H9 (cell line): ENCODE results near the gene GPR68. TPM values are rescaled to one million over a fixed set of nuclear protein-coding genes. Genes with fewer than 3 reads are reported as not detected.

Source experiments
- DNase-seq: peaks from one replicate; pipeline ENCODE4 v3.0.0-alpha.2; 2017
- H2AFZ ChIP-seq: one replicate; pipeline ENCODE4 v1.6.1; 2013; ENCODE audit warnings: mild to moderate bottlenecking, low read length, control low read depth, moderate library complexity
- H2AK5ac ChIP-seq: 2 replicates; pipeline ENCODE4 v1.6.1; 2013; ENCODE audit warnings: low read length, control low read depth, mixed read lengths; ENCODE audit not compliant: insufficient read length
- H2BK120ac ChIP-seq: one replicate; pipeline ENCODE4 v1.6.1; 2013; ENCODE audit warnings: low read depth, mild to moderate bottlenecking, low read length, control low read depth, inconsistent platforms; ENCODE audit not compliant: poor library complexity, severe bottlenecking
- H2BK12ac ChIP-seq: 2 replicates; pipeline ENCODE4 v1.6.1; 2013; ENCODE audit warnings: low read length, control low read depth, mixed read lengths, low read depth; ENCODE audit not compliant: insufficient read length
- H2BK15ac ChIP-seq: 2 replicates; pipeline ENCODE4 v1.6.1; 2013; ENCODE audit warnings: low read depth, low read length, control low read depth
- H2BK20ac ChIP-seq: one replicate; pipeline ENCODE4 v1.6.1; 2013; ENCODE audit warnings: low read depth, mild to moderate bottlenecking, low read length, control low read depth, inconsistent platforms; ENCODE audit not compliant: poor library complexity, severe bottlenecking
- H2BK5ac ChIP-seq: 2 replicates; pipeline ENCODE4 v1.6.1; 2013; ENCODE audit warnings: low read length, control low read depth, mixed read lengths; ENCODE audit not compliant: insufficient read length
- H3K14ac ChIP-seq: 2 replicates; pipeline ENCODE4 v1.6.1; 2013; ENCODE audit warnings: low read length, control low read depth; ENCODE audit not compliant: insufficient read depth
- H3K18ac ChIP-seq: 2 replicates; pipeline ENCODE4 v1.6.1; 2013; ENCODE audit warnings: low read depth, mild to moderate bottlenecking, mixed read lengths, low read length, control low read depth; ENCODE audit not compliant: insufficient read length
- H3K23ac ChIP-seq: 2 replicates; pipeline ENCODE4 v1.6.1; 2013; ENCODE audit warnings: low read length, control low read depth, mixed read lengths, low read depth; ENCODE audit not compliant: insufficient read length
- H3K23me2 ChIP-seq: 2 replicates; pipeline ENCODE4 v1.6.1; 2013; ENCODE audit warnings: low read depth, mild to moderate bottlenecking, mixed read lengths, low read length, control low read depth; ENCODE audit not compliant: insufficient read length, poor library complexity, severe bottlenecking
- H3K27ac ChIP-seq: 2 replicates; pipeline ENCODE4 v1.5.1; 2013; ENCODE audit warnings: low read length, control low read depth, mixed read lengths, low read depth; ENCODE audit not compliant: insufficient read length
- H3K27me3 ChIP-seq: 2 replicates; pipeline ENCODE4 v1.6.1; 2013; ENCODE audit warnings: low read length, control low read depth, inconsistent platforms; ENCODE audit not compliant: insufficient read depth
- H3K4ac ChIP-seq: 2 replicates; pipeline ENCODE4 v1.6.1; 2013; ENCODE audit warnings: low read depth, mild to moderate bottlenecking, control low read depth, inconsistent platforms, low read length, moderate library complexity
- H3K4me1 ChIP-seq: 2 replicates; pipeline ENCODE4 v1.6.1; 2013; ENCODE audit warnings: low read length, control low read depth, inconsistent platforms; ENCODE audit not compliant: insufficient read depth
- H3K4me2 ChIP-seq: 2 replicates; pipeline ENCODE4 v1.6.1; 2013; ENCODE audit warnings: low read length, control low read depth, mixed read lengths; ENCODE audit not compliant: insufficient read length, insufficient read depth
- H3K56ac ChIP-seq: 2 replicates; pipeline ENCODE4 v1.6.1; 2013; ENCODE audit warnings: low read depth, mild to moderate bottlenecking, mixed read lengths, low read length, control low read depth; ENCODE audit not compliant: insufficient read length
- H3K79me1 ChIP-seq: 2 replicates; pipeline ENCODE4 v1.6.1; 2013; ENCODE audit warnings: low read depth, mild to moderate bottlenecking, moderate library complexity, low read length, control low read depth, inconsistent platforms; ENCODE audit not compliant: insufficient read depth, poor library complexity, severe bottlenecking
- H3K79me2 ChIP-seq: 2 replicates; pipeline ENCODE4 v1.6.1; 2013; ENCODE audit warnings: low read length, control low read depth, inconsistent platforms; ENCODE audit not compliant: insufficient read depth
- H3K9ac ChIP-seq: 2 replicates; pipeline ENCODE4 v1.6.1; 2013; ENCODE audit warnings: low read length, control low read depth, mixed read lengths; ENCODE audit not compliant: insufficient read length; ENCODE audit errors: extremely low read depth
- H3K9me3 ChIP-seq: one replicate; pipeline ENCODE4 v1.6.1; 2013; ENCODE audit warnings: low read depth, low read length, inconsistent platforms; ENCODE audit not compliant: control insufficient read depth
- H3T11ph ChIP-seq: one replicate; pipeline ENCODE4 v1.6.1; 2013; ENCODE audit warnings: mild to moderate bottlenecking, low read length, control low read depth, inconsistent platforms
- H4K20me1 ChIP-seq: one replicate; pipeline ENCODE4 v1.6.1; 2013; ENCODE audit not compliant: control insufficient read depth, insufficient read length, insufficient read depth
- H4K5ac ChIP-seq: 2 replicates; pipeline ENCODE4 v1.6.1; 2013; ENCODE audit warnings: low read depth, mild to moderate bottlenecking, mixed read lengths, low read length, control low read depth; ENCODE audit not compliant: insufficient read length
- H4K8ac ChIP-seq: replicated peaks from 2 replicates; pipeline ENCODE4 v1.6.1; 2013; ENCODE audit warnings: low read length, control low read depth, mixed read lengths, low read depth; ENCODE audit not compliant: insufficient read length
- H4K91ac ChIP-seq: 2 replicates; pipeline ENCODE4 v1.6.1; 2013; ENCODE audit warnings: low read depth, mild to moderate bottlenecking, moderate library complexity, mixed read lengths, low read length, control low read depth; ENCODE audit not compliant: insufficient read length
- H3K27ac Mint-ChIP-seq, 3 experiments: 2 replicates in 2 of 3; 3 replicates in 1 of 3; pipeline ENCODE4 v1.8.0; 2020 to 2021; ENCODE audit warnings: mixed read lengths in 3 of 3, mild to moderate bottlenecking in 1 of 3, moderate library complexity in 1 of 3
- H3K27me3 Mint-ChIP-seq: 2 replicates; pipeline ENCODE4 v1.8.0; 2021; ENCODE audit warnings: low read depth, mild to moderate bottlenecking, moderate library complexity, mixed read lengths
- H3K36me3 Mint-ChIP-seq, 3 experiments: 2 replicates in 2 of 3; 3 replicates in 1 of 3; pipeline ENCODE4 v1.8.0; 2020 to 2021; ENCODE audit warnings: low read depth in 3 of 3, mixed read lengths in 3 of 3; ENCODE audit not compliant: insufficient read depth in 1 of 3
- H3K4me1 Mint-ChIP-seq, 2 experiments: 2 replicates each; pipeline ENCODE4 v1.8.0; 2020; ENCODE audit warnings: mixed read lengths in 2 of 2
- H3K4me3 Mint-ChIP-seq, 2 experiments: 2 replicates in 1 of 2; 3 replicates in 1 of 2; pipeline ENCODE4 v1.8.0; 2020 to 2021; ENCODE audit warnings: mild to moderate bottlenecking in 2 of 2, mixed read lengths in 2 of 2, moderate library complexity in 1 of 2
- H3K9me3 Mint-ChIP-seq, 2 experiments: 2 replicates in 1 of 2; 3 replicates in 1 of 2; pipeline ENCODE4 v1.8.0; 2020; ENCODE audit warnings: mild to moderate bottlenecking in 2 of 2, mixed read lengths in 2 of 2, moderate library complexity in 1 of 2
- CTCF ChIP-seq: fragments of 200-600 bp; sonication (generic); conservative IDR thresholded peaks from 3 replicates; pipeline ENCODE4 v1.8.0; 2021; ENCODE audit warnings: antibody characterized with exemption, mild to moderate bottlenecking
- WGBS: extraction: QIAGEN DNeasy Blood & Tissue Kit; methylation state at CpG from one replicate; pipeline ENCODE4 v1.1.7; 2013; ENCODE audit warnings: missing lambda C conversion rate, low lambda C conversion rate, mixed read lengths; ENCODE audit not compliant: insufficient read length; ENCODE audit errors: extremely low coverage; 5-methylcytosine and 5-hydroxymethylcytosine counted together
- total RNA-seq: library from RNA; stranded (reverse); gene quantifications from 2 replicates; pipeline ENCODE4 v1.2.1, GENCODE V29; 2021

The GPR68 gene
- total RNA-seq, 1 experiment from 2014 or later, result 0.33 TPM

GRCh38 chr14:91229005-91229382 is 15.5 kb downstream of the GPR68 start:
- Histone ChIP-seq H3K79me1 (no peaks in the 10 kb centered on the region), H3K4me2 (no peak overlapping the region), H3K27ac (no peak overlapping the region), H3K23ac (no peak overlapping the region), H3K4ac (no peak overlapping the region), H2AFZ (no peak overlapping the region), H4K5ac (no peak overlapping the region), H2BK20ac (no peak overlapping the region), H4K91ac (no peak overlapping the region), H3K9ac (no peak overlapping the region), H2BK5ac (no peak overlapping the region), H3K23me2 (no peaks in the 10 kb centered on the region), H3K27me3 (no peaks in the 10 kb centered on the region), H3T11ph (no peak overlapping the region), H3K14ac (no peak overlapping the region), H2BK12ac (no peak overlapping the region), H2AK5ac (no peak overlapping the region), H4K8ac (no peak overlapping the region), H3K4me1 (peaks cover 4% of the 10 kb centered on the region), H3K18ac (no peak overlapping the region), H3K9me3 (no peaks in the 10 kb centered on the region), H2BK120ac (no peak overlapping the region), H2BK15ac (no peak overlapping the region), H3K79me2 (no peaks in the 10 kb centered on the region), H4K20me1 (no peaks in the 10 kb centered on the region), H3K56ac (no peak overlapping the region)
- peaks cover 11% of the 10 kb centered on the region for H3K27me3 Mint-ChIP-seq
- no CpG with 5 or more reads among the region's 1 CpG for WGBS
- H3K9me3 Mint-ChIP-seq, result peaks cover 10 to 16% of the 10 kb centered on the region in 2 experiments; a peak in 4 of 5 replicates
- H3K27ac Mint-ChIP-seq, result no peak overlapping the region; a peak in 1 of 7 replicates
- no peak for TF ChIP-seq CTCF
- peaks cover 12 to 19% (median 14%) of the 10 kb centered on the region in 3 experiments for H3K36me3 Mint-ChIP-seq
- no peak for DNase-seq
- no peak overlapping the region; a peak in 1 of 5 replicates for H3K4me3 Mint-ChIP-seq
- H3K4me1 Mint-ChIP-seq, result peaks cover 17 to 19% of the 10 kb centered on the region in 2 experiments
